Ectodermal cell (in vitro differentiated cells): ENCODE measurements around the gene ZFYVE16.
A peak's percentile ranks its signal among the peaks of the same experiment; 100 is the strongest.
"Not testable (repeated sequence)": the region's sequence is repeated elsewhere in the genome, so short reads cannot be mapped to it uniquely, and the experiment has no call there.

ENCODE experiments used
- H3K27ac ChIP-seq: 2 replicates; pipeline ENCODE4 v1.7.0; 2013; ENCODE audit warnings: mild to moderate bottlenecking, low read depth, low read length; ENCODE audit not compliant: insufficient read depth, poor library complexity, severe bottlenecking
- H3K27me3 ChIP-seq: 2 replicates; pipeline ENCODE4 v1.7.0; 2013; ENCODE audit warnings: mild to moderate bottlenecking, low read length; ENCODE audit not compliant: insufficient read depth, control insufficient read depth, poor library complexity, severe bottlenecking
- H3K36me3 ChIP-seq: one replicate; pipeline ENCODE4 v1.7.0; 2013; ENCODE audit warnings: low read length; ENCODE audit not compliant: control insufficient read depth, insufficient read depth
- H3K4me1 ChIP-seq: one replicate; pipeline ENCODE4 v1.7.0; 2013; ENCODE audit warnings: low read length; ENCODE audit not compliant: control insufficient read depth, insufficient read depth
- H3K4me3 ChIP-seq: 2 replicates; pipeline ENCODE4 v1.7.0; 2013; ENCODE audit warnings: low read depth, low read length, control low read depth; ENCODE audit not compliant: insufficient read depth
- H3K9me3 ChIP-seq: 2 replicates; pipeline ENCODE4 v1.7.0; 2013; ENCODE audit warnings: mild to moderate bottlenecking, low read length, moderate library complexity; ENCODE audit not compliant: control insufficient read depth
- WGBS, 2 experiments: methylation state at CpG; one replicate each; pipeline ENCODE4 v1.1.7; 2013; ENCODE audit warnings: missing lambda C conversion rate in 2 of 2; 5-methylcytosine and 5-hydroxymethylcytosine counted together

ZFYVE16 gene

DNA sequence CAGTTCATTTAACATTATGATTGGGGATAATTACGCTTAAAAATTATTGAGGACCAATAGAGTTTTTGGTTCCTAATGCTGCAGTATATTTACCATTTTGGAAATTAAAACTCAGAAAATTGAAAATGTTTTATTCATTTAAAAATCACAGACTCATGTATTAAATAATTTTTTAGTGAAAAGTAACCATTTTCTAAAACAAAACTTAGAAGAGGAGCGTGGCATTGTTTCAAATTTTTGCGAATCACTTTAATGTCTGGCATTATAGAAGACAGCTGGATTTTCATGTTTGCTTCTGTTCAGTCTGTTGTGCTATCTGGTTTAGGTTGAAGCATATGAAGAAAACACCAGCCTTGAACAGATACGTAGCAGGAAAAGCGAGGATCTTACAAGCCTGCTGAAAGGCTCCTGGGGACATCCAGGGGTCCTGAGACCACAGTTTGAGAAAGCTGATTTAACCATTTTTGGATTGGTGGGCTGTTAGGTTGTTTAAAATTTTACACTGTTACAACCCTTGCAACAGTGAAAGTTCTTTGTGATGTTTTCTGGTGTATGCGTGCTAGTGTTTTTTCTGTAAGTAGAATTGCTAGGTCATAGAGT is 1.6 kb downstream of the ZFYVE16 start:
- 69 to 79% methylated on average over 5 to 6 of the region's 6 CpGs for WGBS, 2 experiments
- Histone ChIP-seq H3K27ac (no peak overlapping the region), H3K27me3 (no peaks in the 10 kb centered on the region), H3K9me3 (no peaks in the 10 kb centered on the region), H3K4me1 (no peaks in the 10 kb centered on the region), H3K36me3 (no peaks in the 10 kb centered on the region), H3K4me3 (peak overlapping the region; percentile 90)

DNA sequence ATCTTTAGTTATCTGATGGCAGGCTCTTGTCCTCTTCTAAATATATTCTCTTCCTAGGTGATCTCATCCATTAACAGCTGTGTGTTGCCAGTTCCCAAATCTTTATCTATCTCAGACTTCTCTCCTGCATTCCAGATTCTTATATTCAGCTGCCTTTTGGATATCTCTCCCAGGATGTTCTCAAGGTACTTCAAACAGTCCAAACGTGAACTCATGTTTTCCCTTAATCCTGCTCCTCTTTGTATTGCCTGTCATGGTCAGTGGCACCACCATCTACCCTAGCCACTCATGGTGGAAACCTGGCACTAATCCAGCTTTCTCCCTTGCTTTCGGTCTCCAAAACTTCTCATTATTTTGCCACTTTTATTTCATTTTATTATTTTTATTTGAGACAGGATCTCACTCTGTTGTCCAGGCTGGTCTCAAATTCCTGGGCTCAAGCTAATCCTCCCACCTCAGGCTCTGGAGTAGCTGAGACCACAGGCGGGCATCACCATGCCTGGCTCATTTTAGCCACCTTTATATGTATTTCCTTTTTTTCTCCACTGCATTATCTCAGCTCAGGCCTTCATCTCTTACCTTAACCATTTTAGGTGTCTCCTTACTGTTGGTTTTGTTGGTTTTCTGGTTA is 3.8 kb downstream of the ZFYVE16 start:
- Histone ChIP-seq H3K4me3 (no peak overlapping the region), H3K4me1 (no peaks in the 10 kb centered on the region), H3K36me3 (no peaks in the 10 kb centered on the region), H3K27me3 (no peaks in the 10 kb centered on the region), H3K9me3 (no peaks in the 10 kb centered on the region), H3K27ac (no peak overlapping the region)
- WGBS, 2 experiments: 93 to 95% methylated on average over 3 of the region's 3 CpGs

DNA sequence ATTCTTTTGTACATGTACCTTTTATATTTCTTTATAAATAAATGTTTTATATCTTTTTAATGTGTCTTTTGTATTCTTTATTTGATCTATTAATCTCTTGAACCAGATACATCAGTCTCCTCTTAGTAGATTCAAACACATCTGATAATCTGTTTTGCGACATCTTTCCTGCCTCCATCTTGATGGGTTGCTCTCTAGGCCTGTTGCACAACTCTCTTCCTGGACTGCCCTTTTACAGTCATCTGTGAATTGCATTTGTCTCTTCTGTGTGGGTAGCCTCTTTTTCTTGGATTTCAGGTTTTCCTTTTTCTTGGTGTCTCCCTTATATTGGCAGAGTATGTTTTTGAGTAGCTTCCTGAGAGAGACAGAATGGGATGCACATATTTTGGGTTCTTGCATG is 6.2 kb downstream of the ZFYVE16 start:
- WGBS, 2 experiments: 95 to 97% methylated on average over 1 of the region's 1 CpG
- peaks cover under 1% of the 10 kb centered on the region for H3K9me3 ChIP-seq
- H3K27me3 ChIP-seq: no peaks in the 10 kb centered on the region
- H3K36me3 ChIP-seq: no peaks in the 10 kb centered on the region
- no peak overlapping the region for H3K4me3 ChIP-seq
- H3K4me1 ChIP-seq: no peaks in the 10 kb centered on the region
- H3K27ac ChIP-seq: no peak overlapping the region

DNA sequence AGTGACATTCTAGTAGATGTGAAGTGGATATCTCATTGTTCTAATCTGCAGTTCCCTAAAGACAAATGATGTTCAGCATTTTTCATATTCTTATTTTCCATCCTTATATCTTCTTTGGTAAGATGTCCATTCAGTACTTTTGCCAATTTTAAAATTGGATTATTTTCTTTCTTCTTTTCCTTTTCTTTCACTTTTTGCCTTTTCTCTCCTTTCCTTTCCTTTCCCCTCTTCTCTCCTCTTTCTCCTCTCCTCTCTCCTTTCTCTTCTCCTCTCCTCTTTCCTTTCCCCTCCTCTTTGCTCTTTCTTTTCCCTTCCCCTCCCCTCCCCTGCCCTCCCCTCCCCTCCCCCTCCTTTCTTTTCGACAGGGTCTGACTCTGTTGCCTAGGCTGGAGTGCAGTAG is 10.1 kb downstream of the ZFYVE16 start:
- H3K27me3 ChIP-seq: no peaks in the 10 kb centered on the region
- H3K27ac ChIP-seq: no peak overlapping the region
- peaks cover 6% of the 10 kb centered on the region for H3K36me3 ChIP-seq
- H3K4me3 ChIP-seq: no peak overlapping the region
- H3K9me3 ChIP-seq: peaks cover 2% of the 10 kb centered on the region
- H3K4me1 ChIP-seq: no peaks in the 10 kb centered on the region
- 83 to 86% methylated on average over 1 of the region's 1 CpG for WGBS, 2 experiments

DNA sequence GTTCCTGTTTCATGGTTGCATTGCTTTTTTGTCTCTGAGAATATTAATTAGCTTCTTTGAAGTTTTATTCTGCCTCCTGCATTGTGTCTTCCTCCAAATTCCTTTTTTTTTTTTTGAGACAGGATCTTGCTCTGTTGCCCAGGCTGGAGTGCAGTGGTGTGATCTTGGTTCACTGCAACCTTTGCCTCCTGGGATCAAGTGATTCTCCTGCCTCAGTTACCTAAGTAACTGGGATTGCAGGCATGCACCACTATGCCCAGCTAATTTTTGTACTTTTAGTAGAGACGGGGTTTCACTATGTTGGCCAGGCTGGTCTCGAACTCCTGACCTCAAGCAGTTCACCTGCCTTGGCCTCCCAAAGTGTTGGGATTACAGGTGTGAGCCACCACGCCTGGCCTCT is 16.5 kb downstream of the ZFYVE16 start:
- peaks cover 17% of the 10 kb centered on the region for H3K36me3 ChIP-seq
- not testable (repeated sequence) for H3K27ac ChIP-seq, H3K9me3 ChIP-seq, H3K4me3 ChIP-seq, H3K27me3 ChIP-seq, H3K4me1 ChIP-seq
- WGBS, 2 experiments: 92 to 95% methylated on average over 3 of the region's 3 CpGs

DNA sequence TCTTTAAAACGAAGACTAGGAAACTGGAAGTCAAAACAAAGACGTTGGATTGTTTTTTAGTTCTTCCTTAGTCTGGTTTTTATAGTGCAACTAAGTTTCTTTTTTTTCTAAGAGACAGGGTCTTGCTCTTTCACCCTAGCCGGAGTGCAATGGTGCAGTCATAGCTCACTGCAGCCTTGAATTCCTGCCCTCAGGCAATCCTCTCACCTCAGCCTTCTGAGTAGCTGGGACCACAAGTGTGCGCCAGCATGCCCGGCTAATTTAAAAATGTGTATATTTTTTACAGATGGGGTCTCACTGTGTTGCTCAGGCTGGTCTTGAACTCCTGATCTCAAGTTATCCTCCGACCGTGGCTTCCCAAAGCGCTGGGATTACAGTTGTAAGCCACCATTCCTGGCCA is 27.6 kb downstream of the ZFYVE16 start:
- H3K27ac ChIP-seq: no peak overlapping the region
- no peaks in the 10 kb centered on the region for H3K27me3 ChIP-seq
- whole genome bisulfite sequencing, 2 experiments: 95% methylated on average over 7 to 8 of the region's 8 CpGs
- no peak overlapping the region for H3K4me3 ChIP-seq
- peaks cover 12% of the 10 kb centered on the region for H3K36me3 ChIP-seq
- no peaks in the 10 kb centered on the region for H3K9me3 ChIP-seq
- no peaks in the 10 kb centered on the region for H3K4me1 ChIP-seq

DNA sequence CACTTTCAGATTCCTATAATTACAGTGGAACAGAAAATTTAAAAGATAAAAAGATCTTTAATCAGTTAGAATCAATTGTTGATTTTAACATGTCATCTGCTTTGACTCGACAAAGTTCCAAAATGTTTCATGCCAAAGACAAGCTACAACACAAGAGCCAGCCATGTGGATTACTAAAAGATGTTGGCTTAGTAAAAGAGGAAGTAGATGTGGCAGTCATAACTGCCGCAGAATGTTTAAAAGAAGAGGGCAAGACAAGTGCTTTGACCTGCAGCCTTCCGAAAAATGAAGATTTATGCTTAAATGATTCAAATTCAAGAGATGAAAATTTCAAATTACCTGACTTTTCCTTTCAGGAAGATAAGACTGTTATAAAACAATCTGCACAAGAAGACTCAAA is 29.5 kb downstream of the ZFYVE16 start:
- 94 to 96% methylated on average over 3 of the region's 3 CpGs for WGBS, 2 experiments
- Histone ChIP-seq H3K9me3 (no peaks in the 10 kb centered on the region), H3K4me1 (no peaks in the 10 kb centered on the region), H3K4me3 (no peak overlapping the region), H3K27me3 (no peaks in the 10 kb centered on the region), H3K27ac (no peak overlapping the region), H3K36me3 (peaks cover 12% of the 10 kb centered on the region)

DNA sequence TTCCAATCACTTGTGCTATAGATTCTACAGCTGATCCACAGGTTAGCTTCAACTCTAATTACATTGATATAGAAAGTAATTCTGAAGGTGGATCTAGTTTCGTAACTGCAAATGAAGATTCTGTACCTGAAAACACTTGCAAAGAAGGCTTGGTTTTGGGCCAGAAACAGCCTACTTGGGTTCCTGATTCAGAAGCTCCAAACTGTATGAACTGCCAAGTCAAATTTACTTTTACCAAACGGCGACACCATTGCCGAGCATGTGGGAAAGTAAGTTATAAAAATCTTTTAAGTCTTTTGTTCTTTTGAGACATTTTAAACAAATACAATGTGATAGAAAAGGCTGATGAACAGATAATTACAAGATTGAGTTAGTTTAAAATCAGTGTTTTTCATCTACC is 30.9 kb downstream of the ZFYVE16 start:
- no peak overlapping the region for H3K4me3 ChIP-seq
- no peaks in the 10 kb centered on the region for H3K4me1 ChIP-seq
- 90 to 99% methylated on average over 1 to 4 of the region's 4 CpGs for WGBS, 2 experiments
- no peaks in the 10 kb centered on the region for H3K9me3 ChIP-seq
- H3K27me3 ChIP-seq: no peaks in the 10 kb centered on the region
- peaks cover 12% of the 10 kb centered on the region for H3K36me3 ChIP-seq
- H3K27ac ChIP-seq: no peak overlapping the region

DNA sequence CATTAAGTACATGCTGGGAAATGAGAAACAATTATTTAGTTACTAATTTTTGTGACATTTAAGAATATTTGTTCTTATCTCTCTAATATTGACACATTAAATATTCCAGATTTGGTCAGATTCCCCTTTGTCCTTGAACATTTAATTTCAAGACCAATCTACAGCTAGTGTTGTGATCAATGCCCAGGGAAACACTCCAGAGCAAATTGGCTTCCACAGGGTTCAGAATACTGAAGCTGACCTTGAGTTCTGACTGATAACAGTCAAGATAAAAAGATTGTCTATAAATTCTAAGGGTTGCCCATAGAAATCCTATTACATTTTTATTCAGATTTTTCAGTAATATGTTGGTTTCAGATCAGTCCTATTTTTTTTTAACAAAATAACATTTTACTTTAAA is 31.3 kb downstream of the ZFYVE16 start:
- Histone ChIP-seq H3K27ac (no peak overlapping the region), H3K9me3 (no peaks in the 10 kb centered on the region), H3K4me1 (no peaks in the 10 kb centered on the region), H3K27me3 (no peaks in the 10 kb centered on the region), H3K36me3 (peaks cover 12% of the 10 kb centered on the region), H3K4me3 (no peak overlapping the region)

DNA sequence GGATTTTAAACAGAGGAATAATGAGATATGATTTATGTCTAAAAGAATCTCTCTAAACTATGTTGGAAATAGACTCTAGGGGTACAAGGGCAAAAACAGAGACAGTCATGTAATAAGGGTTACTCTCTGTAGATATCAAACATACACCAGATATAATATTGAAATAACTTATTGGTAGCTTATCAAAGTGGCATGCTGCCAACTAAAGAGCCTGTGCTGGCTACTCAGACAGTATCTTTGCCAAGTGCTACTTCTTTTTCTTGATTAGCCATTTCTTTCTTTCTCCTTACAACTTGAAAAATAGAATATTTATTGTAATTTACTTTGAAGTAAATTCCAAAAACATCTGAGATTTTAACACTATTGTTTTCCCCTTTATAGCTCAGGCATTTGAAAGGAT is 34.9 kb downstream of the ZFYVE16 start:
- Histone ChIP-seq H3K4me3 (no peak overlapping the region), H3K27ac (no peak overlapping the region), H3K36me3 (peaks cover 8% of the 10 kb centered on the region), H3K27me3 (no peaks in the 10 kb centered on the region), H3K9me3 (no peaks in the 10 kb centered on the region), H3K4me1 (no peaks in the 10 kb centered on the region)

DNA sequence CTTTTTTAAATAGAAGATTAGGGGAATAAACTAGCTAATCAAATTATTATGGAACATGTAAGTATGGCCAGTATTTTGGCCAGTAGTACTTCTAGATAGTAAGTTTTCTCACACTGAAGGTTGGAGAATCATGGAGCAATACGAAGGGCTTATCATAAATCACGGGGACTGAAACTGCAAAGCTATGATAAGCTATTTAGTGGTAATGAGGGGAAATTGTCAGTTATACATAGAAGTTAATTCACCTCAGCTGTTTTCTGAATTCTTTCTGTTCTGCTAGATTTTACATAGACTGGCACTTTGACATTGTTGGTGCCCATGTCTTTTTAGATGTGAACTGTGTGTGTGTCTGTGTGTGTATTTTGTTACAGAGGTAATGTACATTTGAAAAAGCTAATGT is 45.5 kb downstream of the ZFYVE16 start:
- peaks cover 22% of the 10 kb centered on the region for H3K36me3 ChIP-seq
- 97 to 100% methylated on average over 2 of the region's 2 CpGs for WGBS, 2 experiments

More for the DNA sequence above, 45.5 kb downstream of the ZFYVE16 start:
- H3K27ac ChIP-seq: no peak overlapping the region
- no peaks in the 10 kb centered on the region for H3K4me1 ChIP-seq
- no peaks in the 10 kb centered on the region for H3K9me3 ChIP-seq
- no peak overlapping the region for H3K4me3 ChIP-seq
- no peaks in the 10 kb centered on the region for H3K27me3 ChIP-seq
